Measurements from ENCODE around the gene FAAP20. TPM values are rescaled to one million over a fixed set of nuclear protein-coding genes. Genes with fewer than 3 reads are reported as not detected.

The FAAP20 gene
- total and polyA plus RNA-seq, 12 donors: 2.7 to 185 (median 62.0) TPM

- no peak for DNase-seq
- Histone ChIP-seq H3K27ac (no peak overlapping the region), H3K4me1 (replicated peaks in 1 of 2) (peaks cover 32 to 34% of the 10 kb centered on the region in 2 donors), H3K36me3 (replicated peaks in 1 of 2) (no peaks in the 10 kb centered on the region), H3K9me3 (replicated peaks in 1 of 3) (no peaks in the 10 kb centered on the region), H3K27me3 (no peaks in the 10 kb centered on the region), H3K4me3 (no peak overlapping the region)
- intact Hi-C loops (cut with DNase I): no loop called here
- WGBS, 4 donors: 79 to 87% (median 81%) methylated on average over 5 to 7 of the region's 7 CpGs
- TF ChIP-seq POLR2A (IDR thresholded peaks at IDR 0.05) (no peak), CTCF (IDR thresholded peaks at IDR 0.05) (no peak)
Measured at GRCh38 chr1:2216767-2217058, 22.1 kb upstream of the FAAP20 start.

GRCh38 chr1:2215909-2216766 is 21.6 kb upstream of the FAAP20 start:
- Histone ChIP-seq H3K36me3 (replicated peaks in 1 of 2) (no peaks in the 10 kb centered on the region), H3K4me3 (no peak overlapping the region), H3K27ac (no peak overlapping the region), H3K9me3 (replicated peaks in 1 of 3) (no peaks in the 10 kb centered on the region), H3K4me1 (replicated peaks in 1 of 2) (peaks cover 32 to 34% of the 10 kb centered on the region in 2 donors), H3K27me3 (no peaks in the 10 kb centered on the region)
- DNase-seq: peak in 2 of 7 donors; percentile 13 to 21
- WGBS, 4 donors: 85 to 95% (median 90%) methylated on average over 17 to 25 of the region's 25 CpGs
- intact Hi-C loops (cut with DNase I): no loop called here
- TF ChIP-seq POLR2A (IDR thresholded peaks at IDR 0.05): no peak
- no peak for TF ChIP-seq CTCF (IDR thresholded peaks at IDR 0.05)

- Histone ChIP-seq H3K36me3 (replicated peaks in 1 of 2) (no peaks in the 10 kb centered on the region), H3K4me3 (no peak overlapping the region), H3K27ac (peak overlapping the region in 2 of 5 donors; percentile 97 to 98), H3K9me3 (replicated peaks in 1 of 3) (no peaks in the 10 kb centered on the region), H3K27me3 (no peaks in the 10 kb centered on the region), H3K4me1 (replicated peaks in 1 of 2) (peaks cover 32 to 34% of the 10 kb centered on the region in 2 donors)
- no peak for TF ChIP-seq CTCF (IDR thresholded peaks at IDR 0.05)
- no peak for TF ChIP-seq POLR2A (IDR thresholded peaks at IDR 0.05)
- 89 to 100% (median 93%) methylated on average over 1 to 14 of the region's 14 CpGs for WGBS, 4 donors
- intact Hi-C loops (cut with DNase I): no loop called here
- peak in 2 of 7 donors; percentile 14 to 34 for DNase-seq
Measured at GRCh38 chr1:2215329-2215728, 20.8 kb upstream of the FAAP20 start.

GRCh38 chr1:2214541-2215241 is 20.1 kb upstream of the FAAP20 start:
- intact Hi-C loops (cut with DNase I): loop anchor here in 1 of 2 donors (5.0 kb wide), 1 partner anchor 103 kb away; no protein-coding TSS in a partner anchor

More at GRCh38 chr1:2214541-2215241, 20.1 kb upstream of the FAAP20 start:
- DNase-seq: peak in 5 of 7 donors; percentile 38 to 71 (median 50)
- Histone ChIP-seq H3K27ac (peak overlapping the region; percentile 85 to 98 (median 94)), H3K9me3 (replicated peaks in 1 of 3) (no peaks in the 10 kb centered on the region), H3K27me3 (no peaks in the 10 kb centered on the region), H3K4me3 (no peak overlapping the region), H3K4me1 (replicated peaks in 1 of 2) (peaks cover 32 to 34% of the 10 kb centered on the region in 2 donors), H3K36me3 (replicated peaks in 1 of 2) (no peaks in the 10 kb centered on the region)
- TF ChIP-seq CTCF (IDR thresholded peaks at IDR 0.05) (no peak), POLR2A (IDR thresholded peaks at IDR 0.05) (no peak)
- WGBS, 4 donors: 20 to 60% (median 53%) methylated on average over 1 to 21 of the region's 21 CpGs
